ENCODE results near the gene ABLIM2. TPM values are rescaled to one million over a fixed set of nuclear protein-coding genes. Genes with fewer than 3 reads are reported as not detected.

ABLIM2 gene
- total RNA-seq, 2 experiments from 2014 or later, result 0.30 to 0.79 TPM

GRCh38 chr4:8188743-8189550, 30.3 kb upstream of the ABLIM2 start:
- Mint-ChIP-seq H3K9me3 (no peaks in the 10 kb centered on the region), H3K27ac (no peak overlapping the region), H3K4me3 (no peak overlapping the region), H3K4me1 (peaks cover 1% of the 10 kb centered on the region), H3K36me3 (ENCODE audit: low read depth) (no peaks in the 10 kb centered on the region), H3K27me3 (peaks cover 2% of the 10 kb centered on the region)
- ChIA-PET CTCF (interaction anchor here (0.9 to 1.1 kb wide), 2 partner anchors 12 to 38 kb away, joined by 3 to 4 read pairs; no protein-coding TSS in a partner anchor), POLR2A (no interaction called here)
- DNase-seq, result no peak

GRCh38 chr4:8188085-8188484, 29.5 kb upstream of the ABLIM2 start:
- H3K27me3 Mint-ChIP-seq, result no peaks in the 10 kb centered on the region
- H3K9me3 Mint-ChIP-seq, result no peaks in the 10 kb centered on the region
- no peak for DNase-seq
- no peaks in the 10 kb centered on the region for H3K36me3 Mint-ChIP-seq (ENCODE audit: low read depth)
- ChIA-PET POLR2A (no interaction called here), CTCF (interaction anchor here (1.1 kb wide), 1 partner anchor 12 kb away, joined by 4 read pairs; no protein-coding TSS in a partner anchor)
- H3K4me1 Mint-ChIP-seq, result peaks cover 1% of the 10 kb centered on the region
- H3K27ac Mint-ChIP-seq, result no peak overlapping the region
- H3K4me3 Mint-ChIP-seq, result no peak overlapping the region

GRCh38 chr4:8185930-8186329, 27.3 kb upstream of the ABLIM2 start:
- no peaks in the 10 kb centered on the region for H3K36me3 Mint-ChIP-seq (ENCODE audit: low read depth)

GRCh38 chr4:8185295-8185694, 26.7 kb upstream of the ABLIM2 start:
- H3K4me3 Mint-ChIP-seq, result no peak overlapping the region
- ChIA-PET CTCF (interaction anchor here (0.6 kb wide), 1 partner anchor 9 kb away, joined by 3 read pairs; no protein-coding TSS in a partner anchor), POLR2A (no interaction called here)
- no peaks in the 10 kb centered on the region for H3K9me3 Mint-ChIP-seq
- H3K27me3 Mint-ChIP-seq, result no peaks in the 10 kb centered on the region
- no peaks in the 10 kb centered on the region for H3K36me3 Mint-ChIP-seq (ENCODE audit: low read depth)
- no peaks in the 10 kb centered on the region for H3K4me1 Mint-ChIP-seq
- no peak overlapping the region for H3K27ac Mint-ChIP-seq
- DNase-seq, result no peak

More at GRCh38 chr4:8185930-8186329, 27.3 kb upstream of the ABLIM2 start:
- DNase-seq, result no peak
- no peak overlapping the region for H3K27ac Mint-ChIP-seq
- CTCF ChIA-PET, result no interaction called here
- no peak overlapping the region for H3K4me3 Mint-ChIP-seq
- H3K9me3 Mint-ChIP-seq, result no peaks in the 10 kb centered on the region
- no peaks in the 10 kb centered on the region for H3K4me1 Mint-ChIP-seq
- POLR2A ChIA-PET, result no interaction called here
- H3K27me3 Mint-ChIP-seq, result no peaks in the 10 kb centered on the region

- Mint-ChIP-seq H3K4me3 (no peak overlapping the region), H3K27me3 (no peaks in the 10 kb centered on the region), H3K9me3 (no peaks in the 10 kb centered on the region), H3K36me3 (ENCODE audit: low read depth) (no peaks in the 10 kb centered on the region), H3K27ac (no peak overlapping the region), H3K4me1 (no peaks in the 10 kb centered on the region)
- no peak for DNase-seq
- CTCF ChIA-PET, result no interaction called here
- POLR2A ChIA-PET, result no interaction called here
Measured at GRCh38 chr4:8184061-8184460, 25.4 kb upstream of the ABLIM2 start.

- no peaks in the 10 kb centered on the region for H3K36me3 Mint-ChIP-seq (ENCODE audit: low read depth)
- no peak overlapping the region for H3K4me3 Mint-ChIP-seq
- no peak overlapping the region for H3K27ac Mint-ChIP-seq
- ChIA-PET CTCF (no interaction called here), POLR2A (no interaction called here)
- no peaks in the 10 kb centered on the region for H3K9me3 Mint-ChIP-seq
- H3K4me1 Mint-ChIP-seq, result no peaks in the 10 kb centered on the region
- DNase-seq, result no peak
- no peaks in the 10 kb centered on the region for H3K27me3 Mint-ChIP-seq
Measured at GRCh38 chr4:8182858-8183725, 24.5 kb upstream of the ABLIM2 start.

GRCh38 chr4:8182294-8182693, 23.7 kb upstream of the ABLIM2 start:
- Mint-ChIP-seq H3K27ac (no peak overlapping the region), H3K4me1 (no peaks in the 10 kb centered on the region), H3K27me3 (no peaks in the 10 kb centered on the region), H3K4me3 (no peak overlapping the region), H3K9me3 (no peaks in the 10 kb centered on the region), H3K36me3 (ENCODE audit: low read depth) (no peaks in the 10 kb centered on the region)
- CTCF ChIA-PET, result no interaction called here
- no peak for DNase-seq
- POLR2A ChIA-PET, result no interaction called here

GRCh38 chr4:8181844-8182243, 23.2 kb upstream of the ABLIM2 start:
- no peak overlapping the region for H3K27ac Mint-ChIP-seq
- no peaks in the 10 kb centered on the region for H3K36me3 Mint-ChIP-seq (ENCODE audit: low read depth)

GRCh38 chr4:8181119-8181518, 22.5 kb upstream of the ABLIM2 start:
- Mint-ChIP-seq H3K27ac (no peak overlapping the region), H3K36me3 (ENCODE audit: low read depth) (no peaks in the 10 kb centered on the region), H3K4me3 (no peak overlapping the region), H3K27me3 (no peaks in the 10 kb centered on the region), H3K9me3 (no peaks in the 10 kb centered on the region), H3K4me1 (no peaks in the 10 kb centered on the region)
- DNase-seq, result no peak
- CTCF ChIA-PET, result no interaction called here
- POLR2A ChIA-PET, result no interaction called here

More at GRCh38 chr4:8181844-8182243, 23.2 kb upstream of the ABLIM2 start:
- Mint-ChIP-seq H3K4me3 (no peak overlapping the region), H3K4me1 (no peaks in the 10 kb centered on the region), H3K27me3 (no peaks in the 10 kb centered on the region), H3K9me3 (no peaks in the 10 kb centered on the region)
- CTCF ChIA-PET, result no interaction called here
- no peak for DNase-seq
- POLR2A ChIA-PET, result no interaction called here

- no peak for DNase-seq
- no peaks in the 10 kb centered on the region for H3K36me3 Mint-ChIP-seq (ENCODE audit: low read depth)
- ChIA-PET CTCF (no interaction called here), POLR2A (no interaction called here)
- no peak overlapping the region for H3K4me3 Mint-ChIP-seq
- H3K27ac Mint-ChIP-seq, result no peak overlapping the region
- H3K27me3 Mint-ChIP-seq, result no peaks in the 10 kb centered on the region
- H3K4me1 Mint-ChIP-seq, result no peaks in the 10 kb centered on the region
- no peaks in the 10 kb centered on the region for H3K9me3 Mint-ChIP-seq
Measured at GRCh38 chr4:8180310-8181093, 21.9 kb upstream of the ABLIM2 start.

- DNase-seq, result no peak
- Mint-ChIP-seq H3K9me3 (no peaks in the 10 kb centered on the region), H3K27ac (no peak overlapping the region), H3K4me3 (no peak overlapping the region), H3K36me3 (ENCODE audit: low read depth) (no peaks in the 10 kb centered on the region), H3K27me3 (no peaks in the 10 kb centered on the region), H3K4me1 (no peaks in the 10 kb centered on the region)
- POLR2A ChIA-PET, result no interaction called here
- CTCF ChIA-PET, result no interaction called here
Measured at GRCh38 chr4:8179771-8180170, 21.2 kb upstream of the ABLIM2 start.

GRCh38 chr4:8179074-8179473, 20.5 kb upstream of the ABLIM2 start:
- H3K9me3 Mint-ChIP-seq, result no peaks in the 10 kb centered on the region
- H3K27me3 Mint-ChIP-seq, result no peaks in the 10 kb centered on the region
- H3K4me1 Mint-ChIP-seq, result no peaks in the 10 kb centered on the region
- no peak for DNase-seq
- POLR2A ChIA-PET, result no interaction called here
- no peaks in the 10 kb centered on the region for H3K36me3 Mint-ChIP-seq (ENCODE audit: low read depth)
- H3K27ac Mint-ChIP-seq, result no peak overlapping the region
- no peak overlapping the region for H3K4me3 Mint-ChIP-seq
- CTCF ChIA-PET, result no interaction called here

- POLR2A ChIA-PET, result no interaction called here
- H3K27ac Mint-ChIP-seq, result no peak overlapping the region
- no peak overlapping the region for H3K4me3 Mint-ChIP-seq
- H3K36me3 Mint-ChIP-seq (ENCODE audit: low read depth), result no peaks in the 10 kb centered on the region
- no peak for DNase-seq
- no peaks in the 10 kb centered on the region for H3K9me3 Mint-ChIP-seq
- H3K27me3 Mint-ChIP-seq, result no peaks in the 10 kb centered on the region
- CTCF ChIA-PET, result interaction anchor here (1.7 kb wide), 1 partner anchor 225 kb away, joined by 6 read pairs; no protein-coding TSS in a partner anchor
- no peaks in the 10 kb centered on the region for H3K4me1 Mint-ChIP-seq
Measured at GRCh38 chr4:8177956-8178355, 19.3 kb upstream of the ABLIM2 start.

Data from activated CD4-positive, alpha-beta T cell treated with anti-CD3 and anti-CD28 coated beads, Interleukin-2, amount 10 ng/mL, durations not matched to agents 7 days and 5 days (primary cell).